ENCODE measurements around the gene DLL4.

- no peak for TF ChIP-seq CTCF (IDR thresholded peaks at IDR 0.05 in 8 of 11, conservative IDR thresholded peaks at IDR 0.05 in 3 of 11)
- no peak for TF ChIP-seq POLR2A (IDR thresholded peaks at IDR 0.05)
- no peak for TF ChIP-seq POLR2AphosphoS5 (IDR thresholded peaks at IDR 0.05)
These were observed 39.3 kb downstream of the DLL4 start for GRCh38 chr15:40968290-40969085.

Measured in spleen (tissue), 7 donors.